Gastrocnemius medialis (tissue), 4 donors: ENCODE data around the gene MPPED1.

Experiments used
- POLR2A ChIP-seq, 2 donors: fragments of 450-650 bp; IDR thresholded peaks; one replicate each; pipeline ENCODE4 v1.6.1; 2017; ENCODE audit warnings: antibody characterized with exemption in 2 of 2, mild to moderate bottlenecking in 2 of 2, moderate library complexity in 2 of 2
- TF ChIP-seq, protein P1 (sequence below), 5 experiments: fragments of 450-650 bp in 3 of 5; fragments of 200-600 bp in 2 of 5; sonication (generic) in 2 of 5; IDR thresholded peaks in 4 of 5; conservative IDR thresholded peaks in 1 of 5; 1 replicate in 4 of 5; 2 replicates in 1 of 5; pipeline ENCODE4 v1.5.1; 2016 to 2019; ENCODE audit warnings: antibody characterized with exemption in 5 of 5, mild to moderate bottlenecking in 3 of 5, moderate library complexity in 3 of 5

DNA sequence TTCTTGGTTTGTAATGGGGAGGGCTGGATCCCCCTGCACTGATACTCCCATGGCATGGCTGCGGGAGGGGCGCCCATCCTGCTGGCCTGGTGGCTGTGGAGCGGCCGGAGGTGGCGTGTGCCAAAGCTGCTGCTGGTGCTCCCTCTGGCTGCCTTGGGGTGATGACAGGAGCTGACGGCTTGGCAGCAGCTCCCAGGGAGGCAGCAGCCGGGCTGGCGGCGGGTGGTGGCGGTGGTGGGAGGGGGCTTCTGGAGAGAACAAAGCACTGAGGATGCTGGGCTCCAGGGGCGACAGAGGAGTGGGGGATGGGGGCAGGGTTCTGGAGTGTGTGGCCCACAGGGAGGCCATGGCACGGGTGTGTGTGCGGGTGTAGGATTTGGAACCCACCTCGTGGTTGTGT is 11.4 kb upstream of the MPPED1 start:
- TF ChIP-seq, protein P1, sequence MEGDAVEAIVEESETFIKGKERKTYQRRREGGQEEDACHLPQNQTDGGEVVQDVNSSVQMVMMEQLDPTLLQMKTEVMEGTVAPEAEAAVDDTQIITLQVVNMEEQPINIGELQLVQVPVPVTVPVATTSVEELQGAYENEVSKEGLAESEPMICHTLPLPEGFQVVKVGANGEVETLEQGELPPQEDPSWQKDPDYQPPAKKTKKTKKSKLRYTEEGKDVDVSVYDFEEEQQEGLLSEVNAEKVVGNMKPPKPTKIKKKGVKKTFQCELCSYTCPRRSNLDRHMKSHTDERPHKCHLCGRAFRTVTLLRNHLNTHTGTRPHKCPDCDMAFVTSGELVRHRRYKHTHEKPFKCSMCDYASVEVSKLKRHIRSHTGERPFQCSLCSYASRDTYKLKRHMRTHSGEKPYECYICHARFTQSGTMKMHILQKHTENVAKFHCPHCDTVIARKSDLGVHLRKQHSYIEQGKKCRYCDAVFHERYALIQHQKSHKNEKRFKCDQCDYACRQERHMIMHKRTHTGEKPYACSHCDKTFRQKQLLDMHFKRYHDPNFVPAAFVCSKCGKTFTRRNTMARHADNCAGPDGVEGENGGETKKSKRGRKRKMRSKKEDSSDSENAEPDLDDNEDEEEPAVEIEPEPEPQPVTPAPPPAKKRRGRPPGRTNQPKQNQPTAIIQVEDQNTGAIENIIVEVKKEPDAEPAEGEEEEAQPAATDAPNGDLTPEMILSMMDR (IDR thresholded peaks at IDR 0.05 in 4 of 5, conservative IDR thresholded peaks at IDR 0.05 in 1 of 5) = no peak
- TF ChIP-seq POLR2A (IDR thresholded peaks at IDR 0.05) = no peak
